Calu3 (cell line): Measurements from ENCODE around the gene CDKN2C. TPM values are rescaled to one million over a fixed set of nuclear protein-coding genes. Genes with fewer than 3 reads are reported as not detected.

ENCODE experiments used
- BruUV-seq: library from RNA; stranded (reverse); fragments of 400-500 nt; replicated peaks from 2 replicates; lab custom pipeline; 2021; lab: Mats Ljungman, UMichigan
- CTCF ChIA-PET: fragments of 300-600 bp; sonication (Branson Sonifier 250); formaldehyde crosslinking; loops from one replicate; lab custom pipeline; 2022; ENCODE audit warnings: antibody characterized with exemption; lab: Charles Lee
- DNase-seq: peaks from one replicate; pipeline ENCODE4 v3.0.0; 2022
- H3K27ac Mint-ChIP-seq: one replicate; pipeline ENCODE4 v1.8.0; 2022; ENCODE audit warnings: mixed read lengths; ENCODE audit not compliant: unreplicated experiment
- H3K27me3 Mint-ChIP-seq: one replicate; pipeline ENCODE4 v1.8.0; 2022; ENCODE audit warnings: mixed read lengths; ENCODE audit not compliant: unreplicated experiment
- H3K36me3 Mint-ChIP-seq: one replicate; pipeline ENCODE4 v1.8.0; 2022; ENCODE audit warnings: mild to moderate bottlenecking, moderate library complexity, mixed read lengths; ENCODE audit not compliant: insufficient read depth, unreplicated experiment
- H3K4me1 Mint-ChIP-seq: one replicate; pipeline ENCODE4 v1.8.0; 2022; ENCODE audit warnings: mild to moderate bottlenecking, low read depth, mixed read lengths; ENCODE audit not compliant: unreplicated experiment
- H3K4me3 Mint-ChIP-seq: one replicate; pipeline ENCODE4 v1.8.0; 2022; ENCODE audit warnings: mild to moderate bottlenecking, low read depth, moderate library complexity, mixed read lengths; ENCODE audit not compliant: unreplicated experiment
- H3K9me3 Mint-ChIP-seq: one replicate; pipeline ENCODE4 v1.8.0; 2022; ENCODE audit warnings: low read depth, mixed read lengths; ENCODE audit not compliant: unreplicated experiment
- intact Hi-C: fragments of 100-400 bp; cut with micrococcal nuclease; formaldehyde crosslinking; loops from one replicate; pipeline ENCODE4 v1.10.0; 2022; ENCODE audit not compliant: unreplicated experiment
- total RNA-seq: library from RNA; stranded (reverse); gene quantifications from 2 replicates; pipeline ENCODE4 v1.2.3, GENCODE V29; 2022
- TF ChIP-seq, protein P1 (sequence below): fragments of 200-600 bp; IDR thresholded peaks from one replicate; pipeline ENCODE4 v1.8.0; 2022; ENCODE audit warnings: antibody characterized with exemption; ENCODE audit not compliant: unreplicated experiment

Gene CDKN2C
- total RNA-seq, 1 experiment from 2014 or later = 40.2 TPM

DNA sequence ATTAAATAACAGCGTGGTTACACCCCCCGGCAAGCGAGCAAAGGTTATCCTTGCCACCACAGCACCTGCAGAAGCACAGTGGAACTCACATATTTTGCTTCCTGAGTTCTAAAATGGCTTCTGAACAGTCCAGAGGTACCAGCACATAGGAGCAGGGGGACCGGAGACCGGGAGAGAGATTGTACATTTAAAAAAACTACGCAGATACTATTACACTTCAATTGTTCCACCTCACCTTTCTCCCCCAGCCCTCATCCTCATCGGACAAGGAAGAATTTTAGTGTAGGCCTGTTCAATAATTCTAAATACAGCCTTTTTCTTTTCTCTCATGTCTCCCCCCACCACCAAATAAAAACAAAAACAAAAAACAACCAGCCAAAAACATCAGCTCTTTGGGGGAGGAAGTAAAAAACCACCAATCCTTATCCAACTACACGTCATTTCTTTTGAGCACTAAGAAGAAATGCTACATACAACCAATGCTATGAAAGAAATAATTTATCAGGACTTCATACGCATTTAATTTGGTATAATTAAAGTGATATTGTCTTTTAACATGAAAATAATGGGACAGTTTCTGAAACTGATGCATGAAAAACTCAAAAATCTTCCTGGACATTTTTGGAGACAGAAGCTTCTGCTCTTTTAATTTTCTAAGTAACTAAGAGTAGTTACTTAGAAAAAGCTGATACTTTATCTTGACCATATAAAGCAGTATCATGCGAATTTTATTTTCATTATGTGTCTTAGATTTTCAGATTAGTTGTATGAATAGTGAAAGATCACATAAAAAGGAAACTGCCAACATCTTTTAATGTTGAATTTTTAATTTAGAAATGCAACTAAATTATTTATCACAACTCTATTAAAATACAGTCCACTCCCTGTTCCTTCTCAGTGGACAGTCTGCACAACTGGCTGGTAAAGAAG lies 9.1 kb downstream of the CDKN2C start:
- DNase-seq = peak; percentile 53

GRCh38 chr1:50979937-50980336 lies 9.9 kb downstream of the CDKN2C start:
- H3K9me3 Mint-ChIP-seq = no peaks in the 10 kb centered on the region
- TF ChIP-seq, protein P1, sequence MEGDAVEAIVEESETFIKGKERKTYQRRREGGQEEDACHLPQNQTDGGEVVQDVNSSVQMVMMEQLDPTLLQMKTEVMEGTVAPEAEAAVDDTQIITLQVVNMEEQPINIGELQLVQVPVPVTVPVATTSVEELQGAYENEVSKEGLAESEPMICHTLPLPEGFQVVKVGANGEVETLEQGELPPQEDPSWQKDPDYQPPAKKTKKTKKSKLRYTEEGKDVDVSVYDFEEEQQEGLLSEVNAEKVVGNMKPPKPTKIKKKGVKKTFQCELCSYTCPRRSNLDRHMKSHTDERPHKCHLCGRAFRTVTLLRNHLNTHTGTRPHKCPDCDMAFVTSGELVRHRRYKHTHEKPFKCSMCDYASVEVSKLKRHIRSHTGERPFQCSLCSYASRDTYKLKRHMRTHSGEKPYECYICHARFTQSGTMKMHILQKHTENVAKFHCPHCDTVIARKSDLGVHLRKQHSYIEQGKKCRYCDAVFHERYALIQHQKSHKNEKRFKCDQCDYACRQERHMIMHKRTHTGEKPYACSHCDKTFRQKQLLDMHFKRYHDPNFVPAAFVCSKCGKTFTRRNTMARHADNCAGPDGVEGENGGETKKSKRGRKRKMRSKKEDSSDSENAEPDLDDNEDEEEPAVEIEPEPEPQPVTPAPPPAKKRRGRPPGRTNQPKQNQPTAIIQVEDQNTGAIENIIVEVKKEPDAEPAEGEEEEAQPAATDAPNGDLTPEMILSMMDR = no peak
- no TSS peak for BruUV-seq
- DNase-seq = no peak
- intact Hi-C loops = loop anchor here (5.0 kb wide), 1 partner anchor 207 kb away; no protein-coding TSS in a partner anchor
- peaks cover 10% of the 10 kb centered on the region for H3K4me1 Mint-ChIP-seq
- CTCF ChIA-PET = interaction anchor here (1.1 kb wide), 1 partner anchor 11 kb away, joined by 4 read pairs; no protein-coding TSS in a partner anchor
- peak overlapping the region; percentile 78 for H3K4me3 Mint-ChIP-seq
- peaks cover 35% of the 10 kb centered on the region for H3K36me3 Mint-ChIP-seq
- H3K27ac Mint-ChIP-seq = peak overlapping the region; percentile 96
- H3K27me3 Mint-ChIP-seq = no peaks in the 10 kb centered on the region

More for the DNA sequence above, 9.1 kb downstream of the CDKN2C start:
- Mint-ChIP-seq H3K9me3 (no peaks in the 10 kb centered on the region), H3K27ac (peak overlapping the region; percentile 96), H3K4me1 (peaks cover 16% of the 10 kb centered on the region), H3K27me3 (no peaks in the 10 kb centered on the region), H3K36me3 (peaks cover 43% of the 10 kb centered on the region), H3K4me3 (peak overlapping the region; percentile 78)
- TF ChIP-seq, protein P1 = no peak
- TSS peak; percentile 25 for BruUV-seq
- CTCF ChIA-PET = interaction anchor here (0.6 to 1.1 kb wide), 2 partner anchors 10 to 201 kb away, joined by 4 to 7 read pairs; no protein-coding TSS in a partner anchor
- intact Hi-C loops = no loop called here

DNA sequence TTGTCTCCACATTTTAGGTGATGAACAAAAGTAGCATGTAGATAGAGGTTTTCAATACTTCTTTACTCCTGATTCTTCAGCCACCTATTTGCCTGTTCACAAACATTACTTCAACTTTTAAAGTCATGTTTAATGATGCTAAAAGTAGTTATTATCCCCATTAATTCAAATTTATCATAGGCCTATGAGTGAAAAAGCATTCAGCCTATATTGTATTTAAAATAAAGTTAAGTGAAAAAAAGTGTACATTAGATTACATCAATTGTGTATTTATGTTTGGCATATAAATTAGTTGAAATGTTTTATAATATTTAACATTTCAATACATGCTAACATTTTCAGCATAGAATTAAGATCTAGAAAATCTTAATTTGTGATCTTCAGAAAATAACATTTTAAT lies 10.5 kb downstream of the CDKN2C start:
- intact Hi-C loops = loop anchor here (5.0 kb wide), 1 partner anchor 207 kb away; no protein-coding TSS in a partner anchor
- Mint-ChIP-seq H3K9me3 (no peaks in the 10 kb centered on the region), H3K27ac (peak overlapping the region; percentile 96), H3K27me3 (no peaks in the 10 kb centered on the region), H3K4me3 (peak overlapping the region; percentile 78), H3K36me3 (peaks cover 34% of the 10 kb centered on the region), H3K4me1 (peaks cover 15% of the 10 kb centered on the region)
- no peak for DNase-seq
- TF ChIP-seq, protein P1 = no peak
- CTCF ChIA-PET = no interaction called here
- no TSS peak for BruUV-seq

DNA sequence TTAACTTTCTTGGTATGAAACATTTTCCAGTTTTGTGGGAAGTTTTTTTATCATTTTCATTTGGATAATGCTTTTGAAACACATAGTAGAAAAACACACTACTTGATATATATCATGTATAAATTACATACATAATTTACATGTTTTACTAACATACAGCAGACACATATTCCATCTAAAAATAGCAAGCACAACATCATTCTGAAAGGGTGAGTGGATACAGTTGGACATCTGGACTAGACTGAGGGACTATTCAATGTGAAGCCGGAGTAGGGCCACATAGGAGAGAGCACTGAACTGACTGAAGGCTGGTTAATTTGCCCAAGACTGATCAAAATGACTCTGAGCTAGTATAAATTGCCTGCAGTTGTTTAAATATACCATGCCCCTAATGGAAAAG lies 11.7 kb downstream of the CDKN2C start:
- Mint-ChIP-seq H3K27me3 (no peaks in the 10 kb centered on the region), H3K36me3 (peaks cover 27% of the 10 kb centered on the region), H3K4me1 (peaks cover 20% of the 10 kb centered on the region), H3K4me3 (no peak overlapping the region), H3K9me3 (no peaks in the 10 kb centered on the region), H3K27ac (no peak overlapping the region)
- DNase-seq = no peak
- TF ChIP-seq, protein P1 = no peak
- no TSS peak for BruUV-seq
- intact Hi-C loops = loop anchor here (1.0 to 5.0 kb wide), 3 partner anchors 10 to 206 kb away; no protein-coding TSS in a partner anchor
- CTCF ChIA-PET = interaction anchor here (0.9 kb wide), 1 partner anchor 12 kb away, joined by 7 read pairs; the partner anchor contains the start of gene CDKN2C
